GM21825 (cell line): ENCODE data around the gene CCDC40.
"Not testable (repeated sequence)": the region's sequence is repeated elsewhere in the genome, so short reads cannot be mapped to it uniquely, and the experiment has no call there.

ENCODE experiments used
- ATAC-seq: cut with Tn5 transposase; IDR thresholded peaks from one replicate; pipeline ENCODE4 v1.9.1; 2021; ENCODE audit warnings: mild to moderate bottlenecking, moderate library complexity; ENCODE audit not compliant: unreplicated experiment

Gene CCDC40

GRCh38 chr17:80036715-80037477, 454 bp downstream of the CCDC40 start:
- ATAC-seq: no peak

- ATAC-seq: no peak
Measured at GRCh38 chr17:80043963-80044362, 7.5 kb downstream of the CCDC40 start.

- no peak for ATAC-seq
Measured at GRCh38 chr17:80045703-80046102, 9.3 kb downstream of the CCDC40 start.

GRCh38 chr17:80046709-80047108, 10.3 kb downstream of the CCDC40 start:
- not testable (repeated sequence) for ATAC-seq

- ATAC-seq: no peak
Measured at GRCh38 chr17:80047176-80047575, 10.7 kb downstream of the CCDC40 start.

GRCh38 chr17:80049986-80050385, 13.5 kb downstream of the CCDC40 start:
- no peak for ATAC-seq

- no peak for ATAC-seq
Measured at GRCh38 chr17:80050706-80051105, 14.3 kb downstream of the CCDC40 start.

- ATAC-seq: no peak
Measured at GRCh38 chr17:80051681-80052080, 15.2 kb downstream of the CCDC40 start.

GRCh38 chr17:80053102-80053501, 16.7 kb downstream of the CCDC40 start:
- no peak for ATAC-seq

- ATAC-seq: no peak
Measured at GRCh38 chr17:80055597-80055996, 19.2 kb downstream of the CCDC40 start.

GRCh38 chr17:80058311-80058955, 22.0 kb downstream of the CCDC40 start:
- ATAC-seq: no peak

GRCh38 chr17:80060644-80061043, 24.2 kb downstream of the CCDC40 start:
- no peak for ATAC-seq

GRCh38 chr17:80061421-80061820, 25.0 kb downstream of the CCDC40 start:
- no peak for ATAC-seq

GRCh38 chr17:80063830-80064585, 27.6 kb downstream of the CCDC40 start:
- ATAC-seq: no peak

GRCh38 chr17:80064696-80065095, 28.3 kb downstream of the CCDC40 start:
- ATAC-seq: no peak

GRCh38 chr17:80065478-80066170, 29.2 kb downstream of the CCDC40 start:
- no peak for ATAC-seq

- no peak for ATAC-seq
Measured at GRCh38 chr17:80067393-80067986, 31.0 kb downstream of the CCDC40 start.

GRCh38 chr17:80068301-80069222, 32.1 kb downstream of the CCDC40 start:
- ATAC-seq: no peak

GRCh38 chr17:80070375-80071115, 34.1 kb downstream of the CCDC40 start:
- no peak for ATAC-seq
